IMR-90 (cell line): ENCODE data around the gene SOX11. TPM values are rescaled to one million over a fixed set of nuclear protein-coding genes. Genes with fewer than 3 reads are reported as not detected.

ENCODE experiments used
- ATAC-seq: fragments of 200-7000 bp; cut with Tn5 transposase; 2 replicates; pipeline ENCODE4 v1.9.1; 2020; ENCODE audit warnings: low read depth, mild to moderate bottlenecking, moderate library complexity
- BruUV-seq: library from RNA; stranded (reverse); fragments of 400-500 nt; replicated peaks from 2 replicates; lab custom pipeline; 2021; lab: Mats Ljungman, UMichigan
- CTCF ChIA-PET: fragments of 300-600 bp; formaldehyde crosslinking; extraction: SDS; loops from one replicate; lab custom pipeline; 2021; ENCODE audit warnings: antibody characterized with exemption; lab: Yijun Ruan, JAX
- POLR2A ChIA-PET: fragments of 300-600 bp; sonication (Branson Sonifier 250); formaldehyde crosslinking; loops from one replicate; lab custom pipeline; 2022; ENCODE audit warnings: antibody characterized with exemption; ENCODE audit not compliant: unreplicated experiment; lab: Charles Lee
- DNase-seq: peaks from one replicate; pipeline ENCODE4 v3.0.0; 2013
- H2AFZ ChIP-seq: replicated peaks from 2 replicates; pipeline ENCODE3; 2013; ENCODE audit warnings: low read length, mild to moderate bottlenecking; ENCODE audit not compliant: poor library complexity
- H2AK5ac ChIP-seq: 2 replicates; pipeline ENCODE4 v1.6.1; 2013; ENCODE audit warnings: low read depth, low read length, inconsistent platforms
- H2AK9ac ChIP-seq: replicated peaks from 2 replicates; pipeline ENCODE3; 2013; ENCODE audit warnings: mild to moderate bottlenecking, low read depth, low read length, moderate library complexity; ENCODE audit not compliant: poor library complexity
- H2BK120ac ChIP-seq: 2 replicates; pipeline ENCODE4 v1.6.1; 2013; ENCODE audit warnings: low read depth, low read length, inconsistent platforms
- H2BK15ac ChIP-seq: 3 replicates; pipeline ENCODE4 v1.6.1; 2013; ENCODE audit warnings: low read depth, low read length, inconsistent platforms
- H2BK20ac ChIP-seq: 2 replicates; pipeline ENCODE4 v1.6.1; 2013; ENCODE audit warnings: low read depth, mild to moderate bottlenecking, inconsistent platforms, low read length, moderate library complexity
- H2BK5ac ChIP-seq: 2 replicates; pipeline ENCODE4 v1.6.1; 2013; ENCODE audit warnings: mild to moderate bottlenecking, low read depth, low read length, inconsistent platforms; ENCODE audit not compliant: poor library complexity, severe bottlenecking
- H3K14ac ChIP-seq: replicated peaks from 2 replicates; pipeline ENCODE4 v1.6.1; 2013; ENCODE audit warnings: low read depth, low read length, inconsistent platforms
- H3K18ac ChIP-seq: 2 replicates; pipeline ENCODE4 v1.6.1; 2013; ENCODE audit warnings: low read depth, low read length, control low read depth
- H3K23ac ChIP-seq: 2 replicates; pipeline ENCODE4 v1.6.1; 2013; ENCODE audit warnings: low read depth, low read length, inconsistent platforms
- H3K27ac ChIP-seq: 2 replicates; pipeline ENCODE4 v1.5.1; 2013; ENCODE audit warnings: mild to moderate bottlenecking, control low read depth, low read length; ENCODE audit not compliant: insufficient read depth
- H3K27me3 ChIP-seq: 2 replicates; pipeline ENCODE4 v1.6.1; 2013; ENCODE audit warnings: low read length; ENCODE audit not compliant: control insufficient read depth, insufficient read depth
- H3K36me3 ChIP-seq: 2 replicates; pipeline ENCODE4 v1.6.1; 2013; ENCODE audit warnings: low read length, mixed read lengths; ENCODE audit not compliant: control insufficient read depth, insufficient read depth
- H3K4ac ChIP-seq: 2 replicates; pipeline ENCODE4 v1.6.1; 2013; ENCODE audit warnings: low read depth, low read length, inconsistent platforms
- H3K4me1 ChIP-seq: 2 replicates; pipeline ENCODE4 v1.6.1; 2013; ENCODE audit warnings: low read length, mixed read lengths; ENCODE audit not compliant: control insufficient read depth, insufficient read depth
- H3K4me2 ChIP-seq: 2 replicates; pipeline ENCODE4 v1.6.1; 2013; ENCODE audit warnings: low read depth, mild to moderate bottlenecking, control low read depth, low read length, moderate library complexity
- H3K4me3 ChIP-seq: 2 replicates; pipeline ENCODE4 v1.5.1; 2013; ENCODE audit warnings: low read depth, mild to moderate bottlenecking, control low read depth, low read length, moderate library complexity; ENCODE audit not compliant: insufficient read depth
- H3K56ac ChIP-seq: 2 replicates; pipeline ENCODE4 v1.6.1; 2013; ENCODE audit warnings: low read length, inconsistent platforms; ENCODE audit not compliant: insufficient read depth; ENCODE audit errors: extremely low read depth
- H3K79me1 ChIP-seq, 2 experiments: 2 replicates each; pipeline ENCODE4 v1.6.1; 2013; ENCODE audit warnings: low read length in 2 of 2, inconsistent platforms in 1 of 2, low read depth in 1 of 2
- H3K9ac ChIP-seq: 2 replicates; pipeline ENCODE4 v1.6.1; 2013; ENCODE audit warnings: low read depth, low read length, control low read depth
- H3K9me1 ChIP-seq: 2 replicates; pipeline ENCODE4 v1.6.1; 2013; ENCODE audit warnings: low read length, inconsistent platforms; ENCODE audit not compliant: insufficient read depth
- H3K9me3 ChIP-seq: 2 replicates; pipeline ENCODE4 v1.6.1; 2013; ENCODE audit warnings: low read length; ENCODE audit not compliant: control insufficient read depth, insufficient read depth
- H4K20me1 ChIP-seq: 2 replicates; pipeline ENCODE4 v1.6.1; 2013; ENCODE audit warnings: low read length, inconsistent platforms; ENCODE audit not compliant: insufficient read depth
- H4K5ac ChIP-seq: 2 replicates; pipeline ENCODE4 v1.6.1; 2013; ENCODE audit warnings: mild to moderate bottlenecking, low read depth, low read length, control low read depth
- H4K8ac ChIP-seq, 2 experiments: 2 replicates each; pipeline ENCODE4 v1.6.1; 2013; ENCODE audit warnings: low read depth in 2 of 2, low read length in 2 of 2, control low read depth in 1 of 2, inconsistent platforms in 1 of 2
- H4K91ac ChIP-seq: 2 replicates; pipeline ENCODE4 v1.6.1; 2013; ENCODE audit warnings: low read depth, low read length, inconsistent platforms; ENCODE audit not compliant: insufficient read depth
- CEBPB ChIP-seq: IDR thresholded peaks from 2 replicates; pipeline ENCODE4 v1.6.1; 2012; ENCODE audit warnings: low read depth, low read length, improper control_type of control experiment
- CHD1 ChIP-seq: IDR thresholded peaks from 2 replicates; pipeline ENCODE4 v1.6.1; 2012; ENCODE audit warnings: low read depth, low read length, improper control_type of control experiment
- MAFK ChIP-seq: IDR thresholded peaks from 2 replicates; pipeline ENCODE4 v1.6.1; 2012; ENCODE audit warnings: low read depth, low read length, improper control_type of control experiment
- MXI1 ChIP-seq: IDR thresholded peaks from 2 replicates; pipeline ENCODE4 v1.6.1; 2012; ENCODE audit warnings: low read depth, mild to moderate bottlenecking, low read length, moderate library complexity, borderline replicate concordance
- RCOR1 ChIP-seq: IDR thresholded peaks from 2 replicates; pipeline ENCODE4 v1.6.1; 2012; ENCODE audit warnings: mild to moderate bottlenecking, low read length, improper control_type of control experiment; ENCODE audit not compliant: insufficient replicate concordance
- RFX5 ChIP-seq: IDR thresholded peaks from 2 replicates; pipeline ENCODE4 v1.8.0; 2012; ENCODE audit warnings: low read depth, mild to moderate bottlenecking, low read length, moderate library complexity
- WGBS, 2 experiments: methylation state at CpG; one replicate each; pipeline versions ENCODE4 v1.1.5 to v1.1.7; 2013; ENCODE audit warnings: missing lambda C conversion rate in 2 of 2; ENCODE audit not compliant: insufficient read length in 1 of 2; ENCODE audit errors: extremely low coverage in 2 of 2; 5-methylcytosine and 5-hydroxymethylcytosine counted together
- dilution Hi-C: fragments of 300-500 bp; cut with HindIII; formaldehyde crosslinking; loops from one replicate; pipeline ENCODE4 v1.14.3; 2018; ENCODE audit warnings: low sequenced_read_pairs; ENCODE audit not compliant: unreplicated experiment
- in situ Hi-C: fragments of 300-500 bp; cut with MboI; formaldehyde crosslinking; loops from 3 replicates; pipeline ENCODE4 v1.14.3; 2019; ENCODE audit warnings: low sequenced_read_pairs, inconsistent platforms, mixed read lengths
- intact Hi-C: fragments of 100-400 bp; cut with micrococcal nuclease; formaldehyde crosslinking; loops from 2 replicates; pipeline ENCODE4 v1.10.0; 2022
- polyA plus RNA-seq, 3 experiments: library from polyadenylated mRNA; depleted of rRNA; stranded (reverse); fragments of >200 nt; gene quantifications; 2 replicates each; pipeline ENCODE4 v1.2.3, GENCODE V29; 2012; ENCODE audit warnings: low replicate concordance in 1 of 3
- total RNA-seq: library from RNA; depleted of rRNA; stranded (reverse); fragments of >200 nt; gene quantifications from 2 replicates; pipeline ENCODE4 v1.2.3, GENCODE V29; 2012
- TF ChIP-seq, protein P1 (sequence below): fragments of 150-350 bp; IDR thresholded peaks from 2 replicates; pipeline ENCODE4 v1.6.1; 2016; ENCODE audit warnings: low read depth, mild to moderate bottlenecking, low read length, moderate library complexity, borderline replicate concordance

The SOX11 gene
- total and polyA plus RNA-seq, 2 of the 4 experiments (the other 2 are of a cell fraction), result 1.9 to 2.2 TPM

DNA sequence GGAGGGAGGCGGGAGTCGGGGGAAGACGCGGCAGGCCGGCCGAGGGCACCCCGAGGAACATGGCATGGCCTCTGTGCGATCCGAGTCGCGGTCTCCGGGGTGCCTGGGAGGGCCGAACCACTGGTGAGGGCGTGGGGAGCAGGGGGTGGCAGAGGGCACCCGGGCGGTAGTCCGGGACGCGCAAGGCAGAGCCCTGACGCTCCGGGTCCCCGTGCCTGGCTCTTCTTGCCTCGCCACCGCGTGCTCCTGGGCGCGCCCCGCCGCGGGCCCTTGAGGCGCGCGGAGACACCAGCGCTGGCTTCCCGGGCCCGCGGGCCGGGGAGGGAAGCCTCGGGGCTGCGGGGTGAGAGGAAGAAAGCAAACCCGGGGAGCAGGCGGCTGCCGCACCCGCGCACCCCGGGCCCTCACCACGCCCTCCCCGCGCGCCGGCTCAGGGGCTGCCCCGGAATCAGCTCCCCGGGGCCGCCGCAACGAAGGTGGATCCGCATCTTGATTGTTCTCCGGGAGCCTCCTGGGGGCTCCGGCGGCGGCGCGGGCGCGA lies 4.3 kb downstream of the SOX11 start:
- peaks cover 12% of the 10 kb centered on the region; the same call in 1 of the 2 replicates for H4K20me1 ChIP-seq
- peak overlapping the region; percentile 97 for H3K9ac ChIP-seq
- H2AK9ac ChIP-seq, result peak overlapping the region; percentile 73
- no peaks in the 10 kb centered on the region for H3K9me3 ChIP-seq
- peak overlapping the region; percentile 46 to 64; a peak in 2 of 4 replicates for H4K8ac ChIP-seq
- H3K36me3 ChIP-seq, result no peaks in the 10 kb centered on the region
- H3K56ac ChIP-seq, result no peak overlapping the region; the same call in 1 of the 2 replicates
- intact Hi-C loops, result no loop called here
- BruUV-seq, result no TSS peak
- dilution Hi-C loops, result no loop called here
- H2AK5ac ChIP-seq, result no peak overlapping the region
- H2BK5ac ChIP-seq, result peak overlapping the region; percentile 80
- ChIA-PET POLR2A (interaction anchor here (0.5 kb wide), 1 partner anchor 924 kb away, joined by 3 read pairs; no protein-coding TSS in a partner anchor), CTCF (no interaction called here)
- peak; percentile 27 for DNase-seq
- peaks cover 6 to 12% of the 10 kb centered on the region in 2 experiments for H3K79me1 ChIP-seq
- ATAC-seq, result peak; percentile 12
- H4K5ac ChIP-seq, result no peak overlapping the region
- H2BK20ac ChIP-seq, result no peak overlapping the region
- H3K23ac ChIP-seq, result no peak overlapping the region
- TF ChIP-seq MXI1 (no peak), CEBPB (no peak), CHD1 (no peak), RFX5 (no peak), RCOR1 (no peak), MAFK (no peak)
- TF ChIP-seq, protein P1, sequence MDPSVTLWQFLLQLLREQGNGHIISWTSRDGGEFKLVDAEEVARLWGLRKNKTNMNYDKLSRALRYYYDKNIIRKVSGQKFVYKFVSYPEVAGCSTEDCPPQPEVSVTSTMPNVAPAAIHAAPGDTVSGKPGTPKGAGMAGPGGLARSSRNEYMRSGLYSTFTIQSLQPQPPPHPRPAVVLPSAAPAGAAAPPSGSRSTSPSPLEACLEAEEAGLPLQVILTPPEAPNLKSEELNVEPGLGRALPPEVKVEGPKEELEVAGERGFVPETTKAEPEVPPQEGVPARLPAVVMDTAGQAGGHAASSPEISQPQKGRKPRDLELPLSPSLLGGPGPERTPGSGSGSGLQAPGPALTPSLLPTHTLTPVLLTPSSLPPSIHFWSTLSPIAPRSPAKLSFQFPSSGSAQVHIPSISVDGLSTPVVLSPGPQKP, result no peak
- peak overlapping the region; percentile 43; the same call in 1 of the 2 replicates for H3K4ac ChIP-seq
- no peaks in the 10 kb centered on the region for H3K27me3 ChIP-seq
- H4K91ac ChIP-seq, result no peak overlapping the region; the same call in 1 of the 2 replicates
- H3K9me1 ChIP-seq, result no peaks in the 10 kb centered on the region
- H2AFZ ChIP-seq, result peak overlapping the region; percentile 93
- peak overlapping the region; percentile 95 for H3K27ac ChIP-seq
- no peak overlapping the region for H2BK15ac ChIP-seq
- in situ Hi-C loops, result no loop called here
- 0 out of 2 replicates have a peak, but pooled peaks cover 2% of the 10 kb centered on the region for H3K4me1 ChIP-seq
- H3K14ac ChIP-seq, result no peak overlapping the region
- peak overlapping the region; percentile 98 for H3K4me2 ChIP-seq
- H3K18ac ChIP-seq, result peak overlapping the region; percentile 30; the same call in 1 of the 2 replicates
- H2BK120ac ChIP-seq, result no peak overlapping the region
- 0% methylated on average over 13 of the region's 65 CpGs; no CpG with 5 or more reads in 1 of the 2 experiments for WGBS, 2 experiments
- H3K4me3 ChIP-seq, result peak overlapping the region; percentile 79
